GM23248 (cell line): ENCODE results near the gene ULBP2.

Experiments used
- EZH2 ChIP-seq: fragments of 200-600 bp; sonication (generic); IDR thresholded peaks from 2 replicates; pipeline ENCODE4 v1.6.1; 2018; ENCODE audit warnings: antibody characterized with exemption, mild to moderate bottlenecking; ENCODE audit not compliant: insufficient read depth, poor library complexity, severe bottlenecking
- EZH2phosphoT487 ChIP-seq: fragments of 200-600 bp; sonication (generic); IDR thresholded peaks from 2 replicates; pipeline ENCODE4 v1.6.1; 2018; ENCODE audit warnings: antibody characterized with exemption, moderate library complexity, mild to moderate bottlenecking, low read depth; ENCODE audit not compliant: insufficient read depth

DNA sequence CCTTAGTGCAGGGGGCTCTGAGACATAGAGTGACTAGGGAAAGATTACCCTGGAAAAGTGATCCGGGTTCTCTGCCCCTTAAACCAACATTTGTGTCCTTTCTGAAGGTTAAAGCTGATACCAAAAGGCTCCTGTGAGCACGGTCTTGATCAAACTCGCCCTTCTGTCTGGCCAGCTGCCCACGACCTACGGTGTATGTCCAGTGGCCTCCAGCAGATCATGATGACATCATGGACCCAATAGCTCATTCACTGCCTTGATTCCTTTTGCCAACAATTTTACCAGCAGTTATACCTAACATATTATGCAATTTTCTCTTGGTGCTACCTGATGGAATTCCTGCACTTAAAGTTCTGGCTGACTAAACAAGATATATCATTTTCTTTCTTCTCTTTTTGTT, 6.8 kb downstream of the ULBP2 start:
- TF ChIP-seq EZH2 (no peak), EZH2phosphoT487 (no peak)
